ENCODE measurements around the gene UBAP2L.

The UBAP2L gene

DNA sequence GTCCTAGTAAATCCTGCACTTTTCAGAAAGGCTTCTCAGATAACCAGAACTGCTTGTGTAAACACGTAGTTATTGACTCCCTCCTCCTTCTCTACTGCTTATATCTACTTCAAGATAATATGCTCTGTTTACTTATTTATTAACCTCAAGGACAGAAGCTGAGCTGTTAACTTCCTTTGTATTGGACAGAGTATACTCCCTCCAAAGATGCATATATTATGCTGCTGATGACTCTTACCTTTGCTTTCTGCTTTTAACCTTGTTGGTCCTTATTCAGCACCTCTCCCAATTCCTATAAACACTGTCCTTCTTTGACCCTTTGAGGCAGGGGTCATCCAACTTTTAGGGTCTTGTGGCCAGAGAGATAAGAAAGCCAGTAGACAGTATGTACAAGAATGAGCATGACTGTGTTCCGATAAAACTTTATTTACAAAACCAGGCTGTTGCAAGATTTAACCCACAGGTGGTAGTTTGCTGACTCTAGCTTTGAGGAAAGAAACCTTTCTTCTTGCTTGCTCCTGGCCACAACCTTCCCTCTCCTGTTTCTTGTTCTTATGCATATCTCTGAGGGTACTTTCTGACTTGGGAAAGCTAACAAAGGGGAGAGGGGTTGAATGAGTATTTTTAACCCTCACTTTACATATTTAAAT lies 33.8 kb upstream of the UBAP2L start:
- Histone ChIP-seq H3K9me3 (ENCODE audit: insufficient read depth, low read depth, low read length) (no peaks in the 10 kb centered on the region), H3K9me2 (replicated peaks; ENCODE audit: low read depth, low read length) (no peaks in the 10 kb centered on the region), H3K27me3 (ENCODE audit: insufficient read depth, low read length, poor library complexity, severe bottlenecking) (no peaks in the 10 kb centered on the region), H3K4me2 (ENCODE audit: low read depth, low read length, poor library complexity, severe bottlenecking) (no peak overlapping the region), H3K36me3 (ENCODE audit: insufficient read depth, low read length) (no peaks in the 10 kb centered on the region), H3K4me3 (ENCODE audit: low read length, poor library complexity, severe bottlenecking) (no peak overlapping the region), H3K4me1 (ENCODE audit: insufficient read depth, low read length, poor library complexity, severe bottlenecking) (no peaks in the 10 kb centered on the region), H3K79me2 (ENCODE audit: insufficient read depth, low read length) (peaks cover 5% of the 10 kb centered on the region), H3K9ac (ENCODE audit: low read depth, low read length, poor library complexity, severe bottlenecking) (no peak overlapping the region), H3F3A (ENCODE audit: low read depth) (peaks cover 4% of the 10 kb centered on the region), H2AFZ (ENCODE audit: low read length) (no peak overlapping the region; the same call in 1 of the 2 replicates), H4K20me1 (ENCODE audit: insufficient read depth, low read length, poor library complexity, severe bottlenecking) (peaks cover under 1% of the 10 kb centered on the region)
- TF ChIP-seq, protein P1, sequence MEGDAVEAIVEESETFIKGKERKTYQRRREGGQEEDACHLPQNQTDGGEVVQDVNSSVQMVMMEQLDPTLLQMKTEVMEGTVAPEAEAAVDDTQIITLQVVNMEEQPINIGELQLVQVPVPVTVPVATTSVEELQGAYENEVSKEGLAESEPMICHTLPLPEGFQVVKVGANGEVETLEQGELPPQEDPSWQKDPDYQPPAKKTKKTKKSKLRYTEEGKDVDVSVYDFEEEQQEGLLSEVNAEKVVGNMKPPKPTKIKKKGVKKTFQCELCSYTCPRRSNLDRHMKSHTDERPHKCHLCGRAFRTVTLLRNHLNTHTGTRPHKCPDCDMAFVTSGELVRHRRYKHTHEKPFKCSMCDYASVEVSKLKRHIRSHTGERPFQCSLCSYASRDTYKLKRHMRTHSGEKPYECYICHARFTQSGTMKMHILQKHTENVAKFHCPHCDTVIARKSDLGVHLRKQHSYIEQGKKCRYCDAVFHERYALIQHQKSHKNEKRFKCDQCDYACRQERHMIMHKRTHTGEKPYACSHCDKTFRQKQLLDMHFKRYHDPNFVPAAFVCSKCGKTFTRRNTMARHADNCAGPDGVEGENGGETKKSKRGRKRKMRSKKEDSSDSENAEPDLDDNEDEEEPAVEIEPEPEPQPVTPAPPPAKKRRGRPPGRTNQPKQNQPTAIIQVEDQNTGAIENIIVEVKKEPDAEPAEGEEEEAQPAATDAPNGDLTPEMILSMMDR (conservative IDR thresholded peaks at IDR 0.05; ENCODE audit: low read length) = no peak
- no peak for TF ChIP-seq EZH2phosphoT487 (IDR thresholded peaks at IDR 0.05; ENCODE audit: borderline replicate concordance)

DNA sequence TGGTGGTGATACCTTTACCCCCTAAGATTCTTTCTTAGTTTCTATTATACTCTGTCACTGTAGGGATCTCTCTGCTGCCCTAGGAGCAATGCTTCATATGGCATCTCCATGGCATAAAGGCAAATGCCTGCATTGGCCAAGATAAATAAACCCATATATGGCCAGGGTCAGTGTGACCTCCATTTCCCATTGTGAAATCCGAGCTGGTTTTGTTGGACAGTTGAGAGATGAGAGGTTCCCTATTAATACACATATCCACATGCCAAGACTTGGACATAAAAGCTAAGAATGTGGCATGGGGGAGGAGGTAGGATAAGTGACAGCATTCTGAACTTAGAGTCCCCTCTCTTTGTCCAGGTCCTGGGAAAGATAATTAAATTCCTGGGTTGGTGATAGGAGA lies 30.2 kb upstream of the UBAP2L start:
- no peaks in the 10 kb centered on the region for H3F3A ChIP-seq (ENCODE audit: low read depth)
- H3K4me3 ChIP-seq (ENCODE audit: low read length, poor library complexity, severe bottlenecking) = no peak overlapping the region
- no peak for TF ChIP-seq EZH2phosphoT487 (IDR thresholded peaks at IDR 0.05; ENCODE audit: borderline replicate concordance)
- TF ChIP-seq, protein P1 (conservative IDR thresholded peaks at IDR 0.05; ENCODE audit: low read length) = no peak
- no peaks in the 10 kb centered on the region for H3K36me3 ChIP-seq (ENCODE audit: insufficient read depth, low read length)
- H3K79me2 ChIP-seq (ENCODE audit: insufficient read depth, low read length) = no peaks in the 10 kb centered on the region
- no peaks in the 10 kb centered on the region for H3K9me3 ChIP-seq (ENCODE audit: insufficient read depth, low read depth, low read length)
- no peak overlapping the region for H2AFZ ChIP-seq (ENCODE audit: low read length)
- H4K20me1 ChIP-seq (ENCODE audit: insufficient read depth, low read length, poor library complexity, severe bottlenecking) = no peaks in the 10 kb centered on the region
- H3K9me2 ChIP-seq (replicated peaks; ENCODE audit: low read depth, low read length) = no peaks in the 10 kb centered on the region
- H3K4me1 ChIP-seq (ENCODE audit: insufficient read depth, low read length, poor library complexity, severe bottlenecking) = no peaks in the 10 kb centered on the region
- H3K4me2 ChIP-seq (ENCODE audit: low read depth, low read length, poor library complexity, severe bottlenecking) = no peak overlapping the region
- no peaks in the 10 kb centered on the region for H3K27me3 ChIP-seq (ENCODE audit: insufficient read depth, low read length, poor library complexity, severe bottlenecking)
- H3K9ac ChIP-seq (ENCODE audit: low read depth, low read length, poor library complexity, severe bottlenecking) = no peak overlapping the region

DNA sequence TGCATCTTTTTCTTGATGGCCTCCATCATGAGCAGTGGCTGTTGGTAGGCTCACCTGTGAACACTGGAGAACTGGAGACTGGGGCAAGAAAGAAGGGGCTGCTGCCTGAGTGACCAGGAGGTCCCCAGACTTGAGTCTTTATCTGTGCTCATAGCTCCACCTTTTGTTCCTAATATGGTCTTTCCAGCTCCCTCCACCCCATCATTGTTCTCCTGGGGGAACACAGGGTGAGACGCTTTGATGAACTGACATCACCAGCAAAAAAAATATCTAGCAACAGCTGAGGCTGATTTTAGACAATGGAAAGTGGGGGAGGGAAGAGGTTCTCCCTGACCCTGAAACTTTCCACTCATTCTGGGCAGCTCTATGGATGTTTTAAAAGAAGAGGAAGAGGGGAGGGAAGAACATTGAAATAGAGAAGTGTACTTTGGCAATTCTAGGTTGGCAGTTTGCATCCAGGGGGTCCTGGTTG lies 28.7 kb upstream of the UBAP2L start, which contains the start of gene TPM3:
Gene TPM3 (minus strand): TSS at position 111 of the 472 bp plus-strand sequence. CDS start 82 bp downstream, at position 29.
- Histone ChIP-seq H3K27me3 (ENCODE audit: insufficient read depth, low read length, poor library complexity, severe bottlenecking) (no peaks in the 10 kb centered on the region), H3K4me2 (ENCODE audit: low read depth, low read length, poor library complexity, severe bottlenecking) (no peak within 1 kb of the TSS), H2AFZ (ENCODE audit: low read length) (no peak within 1 kb of the TSS), H3K79me2 (ENCODE audit: insufficient read depth, low read length) (no peaks in the 10 kb centered on the region), H3K4me1 (ENCODE audit: insufficient read depth, low read length, poor library complexity, severe bottlenecking) (no peaks in the 10 kb centered on the region), H3K9ac (ENCODE audit: low read depth, low read length, poor library complexity, severe bottlenecking) (no peak within 1 kb of the TSS), H3K4me3 (ENCODE audit: low read length, poor library complexity, severe bottlenecking) (no peak within 1 kb of the TSS), H4K20me1 (ENCODE audit: insufficient read depth, low read length, poor library complexity, severe bottlenecking) (no peaks in the 10 kb centered on the region), H3K9me2 (replicated peaks; ENCODE audit: low read depth, low read length) (no peaks in the 10 kb centered on the region), H3K9me3 (ENCODE audit: insufficient read depth, low read depth, low read length) (no peaks in the 10 kb centered on the region), H3K36me3 (ENCODE audit: insufficient read depth, low read length) (no peaks in the 10 kb centered on the region), H3F3A (ENCODE audit: low read depth) (no peaks in the 10 kb centered on the region)
- TF ChIP-seq, protein P1 (conservative IDR thresholded peaks at IDR 0.05; ENCODE audit: low read length) = no peak
- TF ChIP-seq EZH2phosphoT487 (IDR thresholded peaks at IDR 0.05; ENCODE audit: borderline replicate concordance) = no peak
